Stomach (tissue), 9 donors: ENCODE measurements around the gene TMEM132E. TPM values are rescaled to one million over a fixed set of nuclear protein-coding genes. Genes with fewer than 3 reads are reported as not detected.

Source experiments
- DNase-seq, 2 donors: peaks; one replicate each; pipeline versions ENCODE4 v3.0.0 to v3.0.0-alpha.2; 2013 to 2019
- H3K27ac ChIP-seq, 5 donors: fragments of 200-600 bp in 4 of 5; sonication (generic) in 4 of 5; one replicate each; pipeline ENCODE4 v1.5.1; 2013 to 2019; ENCODE audit warnings: mild to moderate bottlenecking in 1 of 5, moderate library complexity in 1 of 5
- H3K27me3 ChIP-seq, 3 donors: fragments of 200-600 bp; sonication (generic); one replicate each; pipeline ENCODE4 v1.5.1; 2017 to 2019; ENCODE audit warnings: mixed run types in 1 of 3
- H3K36me3 ChIP-seq, 4 donors: fragments of 200-600 bp; sonication (generic); 1 replicate in 3 of 4; 2 replicates in 1 of 4; pipeline ENCODE4 v1.5.1; 2016 to 2019
- H3K4me1 ChIP-seq, 4 donors: fragments of 200-600 bp; sonication (generic); one replicate each; pipeline ENCODE4 v1.5.1; 2016 to 2019
- H3K4me3 ChIP-seq, 4 donors: fragments of 200-600 bp; sonication (generic) in 3 of 4; one replicate each; pipeline ENCODE4 v1.5.1; 2016 to 2019; ENCODE audit warnings: mild to moderate bottlenecking in 1 of 4
- H3K9me3 ChIP-seq, 4 donors: fragments of 200-600 bp; sonication (generic); one replicate each; pipeline ENCODE4 v1.5.1; 2016 to 2019
- EP300 ChIP-seq: sonication (generic); formaldehyde crosslinking; IDR thresholded peaks from one replicate; pipeline ENCODE4 v1.6.1; 2017; ENCODE audit warnings: antibody characterized with exemption
- POLR2A ChIP-seq, 4 donors: fragments of 450-650 bp; IDR thresholded peaks; one replicate each; pipeline ENCODE4 v1.6.1; 2016; ENCODE audit warnings: antibody characterized with exemption in 4 of 4, control low read depth in 2 of 4, mild to moderate bottlenecking in 1 of 4, moderate library complexity in 1 of 4
- POLR2AphosphoS5 ChIP-seq, 3 donors: sonication (generic); formaldehyde crosslinking; IDR thresholded peaks; one replicate each; pipeline ENCODE4 v1.6.1; 2016; ENCODE audit warnings: antibody characterized with exemption in 3 of 3
- WGBS, 5 donors: extraction: QIAGEN DNeasy Blood & Tissue Kit in 3 of 5; methylation state at CpG; one replicate each; pipeline versions ENCODE4 v1.1.5 to v1.1.7; 2013 to 2018; 5-methylcytosine and 5-hydroxymethylcytosine counted together
- intact Hi-C: fragments of 100-400 bp; cut with DNase I; formaldehyde crosslinking; loops from one replicate; pipeline ENCODE4 v1.15.1; 2023; ENCODE audit warnings: low total_unique reads
- polyA plus RNA-seq, 3 donors: library from polyadenylated mRNA; stranded (reverse); fragments of 200-250 nt; gene quantifications; one replicate each; pipeline ENCODE4 v1.2.3, GENCODE V29; 2013
- total RNA-seq, 5 donors: library from RNA; depleted of rRNA; stranded (reverse); fragments of >200 nt; gene quantifications; one replicate each; pipeline versions ENCODE4 v1.1.0 to v1.2.3, GENCODE V29; 2014 to 2016
- TF ChIP-seq, protein P1 (sequence below), 7 experiments: fragments of 450-650 bp in 4 of 7; fragments of 200-600 bp in 3 of 7; sonication (generic) in 3 of 7; IDR thresholded peaks; one replicate each; pipeline ENCODE4 v1.5.1; 2016 to 2019; ENCODE audit warnings: antibody characterized with exemption in 7 of 7, control low read depth in 2 of 7, mild to moderate bottlenecking in 1 of 7
- donor health status: healthy with polysubstance abuse.
- donor health status: Bipolar disorder and iron deficiency.
- donor health status: healthy.

Gene TMEM132E
- total and polyA plus RNA-seq, 8 donors, result 0.05 to 0.55 (median 0.12) TPM; not detected in 5

DNA sequence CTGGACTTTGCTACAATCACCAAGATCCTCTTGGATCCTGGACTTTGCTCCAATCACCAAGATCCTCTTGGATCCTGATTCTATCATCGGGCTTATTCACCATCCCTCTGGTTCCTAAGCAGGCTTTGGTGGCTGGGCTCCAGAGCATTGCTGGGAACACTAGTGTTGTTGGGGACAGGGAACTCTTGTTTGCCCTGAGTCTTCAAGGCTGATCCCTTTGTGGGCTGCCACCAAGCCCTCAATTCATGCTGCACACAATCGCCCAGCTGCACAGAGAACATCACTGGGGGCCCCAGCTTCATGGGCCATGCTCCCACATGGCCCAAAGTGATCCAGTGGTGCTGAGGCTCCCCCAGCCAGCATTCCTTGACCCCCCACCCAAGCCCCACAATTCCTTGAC lies 88.3 kb downstream of the TMEM132E start:
- Histone ChIP-seq H3K27me3 (peaks cover 0 to 74% (median 38%) of the 10 kb centered on the region in 3 donors), H3K36me3 (no peaks in the 10 kb centered on the region), H3K9me3 (no peaks in the 10 kb centered on the region), H3K4me1 (no peaks in the 10 kb centered on the region), H3K27ac (no peak overlapping the region), H3K4me3 (no peak overlapping the region)
- WGBS, 5 donors, result 67 to 91% (median 73%) methylated on average over 1 to 2 of the region's 2 CpGs
- no peak for TF ChIP-seq POLR2AphosphoS5 (IDR thresholded peaks at IDR 0.05)
- TF ChIP-seq, protein P1, sequence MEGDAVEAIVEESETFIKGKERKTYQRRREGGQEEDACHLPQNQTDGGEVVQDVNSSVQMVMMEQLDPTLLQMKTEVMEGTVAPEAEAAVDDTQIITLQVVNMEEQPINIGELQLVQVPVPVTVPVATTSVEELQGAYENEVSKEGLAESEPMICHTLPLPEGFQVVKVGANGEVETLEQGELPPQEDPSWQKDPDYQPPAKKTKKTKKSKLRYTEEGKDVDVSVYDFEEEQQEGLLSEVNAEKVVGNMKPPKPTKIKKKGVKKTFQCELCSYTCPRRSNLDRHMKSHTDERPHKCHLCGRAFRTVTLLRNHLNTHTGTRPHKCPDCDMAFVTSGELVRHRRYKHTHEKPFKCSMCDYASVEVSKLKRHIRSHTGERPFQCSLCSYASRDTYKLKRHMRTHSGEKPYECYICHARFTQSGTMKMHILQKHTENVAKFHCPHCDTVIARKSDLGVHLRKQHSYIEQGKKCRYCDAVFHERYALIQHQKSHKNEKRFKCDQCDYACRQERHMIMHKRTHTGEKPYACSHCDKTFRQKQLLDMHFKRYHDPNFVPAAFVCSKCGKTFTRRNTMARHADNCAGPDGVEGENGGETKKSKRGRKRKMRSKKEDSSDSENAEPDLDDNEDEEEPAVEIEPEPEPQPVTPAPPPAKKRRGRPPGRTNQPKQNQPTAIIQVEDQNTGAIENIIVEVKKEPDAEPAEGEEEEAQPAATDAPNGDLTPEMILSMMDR (IDR thresholded peaks at IDR 0.05), result no peak
- TF ChIP-seq POLR2A (IDR thresholded peaks at IDR 0.05), result no peak
- no peak for TF ChIP-seq EP300
- intact Hi-C loops, result no loop called here
- no peak for DNase-seq

DNA sequence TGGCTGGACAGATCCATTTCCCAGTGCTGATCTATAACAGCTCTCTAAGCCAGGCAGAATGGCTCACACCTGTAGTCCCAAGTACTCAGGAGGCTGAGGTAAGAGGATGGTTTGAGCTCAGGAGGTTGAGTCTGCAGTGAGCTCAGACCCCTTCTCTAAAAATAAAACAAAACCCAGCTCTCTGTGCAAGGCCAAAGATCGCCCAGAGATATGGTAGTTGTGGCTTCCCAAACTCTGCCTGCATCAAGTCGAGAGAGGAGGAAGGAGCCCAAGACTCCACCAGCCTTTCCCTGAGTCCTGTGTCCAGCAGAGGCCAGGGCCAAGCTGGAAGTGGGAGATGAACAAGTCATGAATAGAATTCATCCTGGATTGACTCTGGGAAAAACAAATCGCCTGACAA lies 88.8 kb downstream of the TMEM132E start:
- H3K27ac ChIP-seq, result no peak overlapping the region
- H3K4me3 ChIP-seq, result no peak overlapping the region
- no peak for DNase-seq
- no peaks in the 10 kb centered on the region for H3K4me1 ChIP-seq
- no peaks in the 10 kb centered on the region for H3K36me3 ChIP-seq
- TF ChIP-seq, protein P1 (IDR thresholded peaks at IDR 0.05), result no peak
- TF ChIP-seq POLR2A (IDR thresholded peaks at IDR 0.05), result no peak
- TF ChIP-seq POLR2AphosphoS5 (IDR thresholded peaks at IDR 0.05), result no peak
- no peak for TF ChIP-seq EP300
- intact Hi-C loops, result no loop called here
- H3K9me3 ChIP-seq, result no peaks in the 10 kb centered on the region
- 61 to 78% (median 75%) methylated on average over 3 of the region's 3 CpGs for WGBS, 5 donors
- peaks cover 0 to 68% (median 38%) of the 10 kb centered on the region in 3 donors for H3K27me3 ChIP-seq

DNA sequence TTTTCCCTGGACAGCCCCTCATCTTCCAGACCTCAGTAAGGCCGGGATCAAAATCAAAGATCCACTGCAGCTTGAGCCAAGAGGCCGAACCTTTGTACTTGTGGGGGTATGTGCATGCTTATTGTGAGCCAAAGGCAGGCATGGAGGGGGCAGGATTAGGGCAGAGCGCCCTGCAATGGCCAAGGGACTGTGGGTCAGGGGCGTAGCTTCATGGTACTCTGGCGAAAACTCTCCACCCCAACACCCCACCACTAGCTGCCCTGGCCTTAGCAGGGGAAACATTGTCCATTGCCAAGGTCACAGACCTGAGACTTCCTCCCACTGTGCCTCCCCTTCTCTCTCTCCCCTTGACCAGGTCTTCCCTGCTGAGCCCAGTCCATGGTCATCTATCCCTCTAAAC lies 90.1 kb downstream of the TMEM132E start:
- DNase-seq, result no peak
- intact Hi-C loops, result no loop called here
- H3K4me3 ChIP-seq, result no peak overlapping the region
- H3K4me1 ChIP-seq, result no peaks in the 10 kb centered on the region
- H3K36me3 ChIP-seq, result no peaks in the 10 kb centered on the region
- TF ChIP-seq, protein P1 (IDR thresholded peaks at IDR 0.05), result no peak
- TF ChIP-seq EP300 (no peak), POLR2AphosphoS5 (IDR thresholded peaks at IDR 0.05) (no peak), POLR2A (IDR thresholded peaks at IDR 0.05) (no peak)
- WGBS, 5 donors, result 51 to 85% (median 62%) methylated on average over 5 of the region's 5 CpGs
- H3K27ac ChIP-seq, result no peak overlapping the region
- H3K9me3 ChIP-seq, result no peaks in the 10 kb centered on the region
- peaks cover 0 to 65% (median 37%) of the 10 kb centered on the region in 3 donors for H3K27me3 ChIP-seq

DNA sequence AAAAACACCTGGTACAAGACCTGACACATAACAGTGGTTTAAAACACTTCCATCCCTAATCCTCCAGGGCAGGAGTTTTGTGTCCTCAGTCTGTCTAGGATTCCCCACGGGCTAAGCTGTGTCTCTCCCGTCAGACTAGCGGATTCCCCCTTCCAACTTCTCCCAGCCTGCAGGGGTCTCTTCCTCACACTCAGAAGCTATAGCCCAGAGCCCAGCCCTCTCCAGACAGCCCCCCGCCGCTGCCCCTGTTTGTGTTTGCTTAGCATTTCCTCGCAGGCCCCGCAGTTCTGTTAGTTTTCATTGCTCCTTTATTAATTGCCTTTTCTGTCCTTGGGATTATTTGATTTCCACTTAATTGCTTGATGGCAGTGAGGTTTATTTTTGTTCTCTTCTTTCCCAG lies 91.2 kb downstream of the TMEM132E start:
- Histone ChIP-seq H3K36me3 (no peaks in the 10 kb centered on the region), H3K4me1 (no peaks in the 10 kb centered on the region), H3K9me3 (no peaks in the 10 kb centered on the region), H3K27ac (no peak overlapping the region), H3K27me3 (peaks cover 0 to 60% (median 26%) of the 10 kb centered on the region in 3 donors), H3K4me3 (no peak overlapping the region)
- WGBS, 5 donors, result 23 to 38% (median 32%) methylated on average over 7 of the region's 7 CpGs
- no peak for DNase-seq
- TF ChIP-seq POLR2AphosphoS5 (IDR thresholded peaks at IDR 0.05) (no peak), EP300 (no peak), POLR2A (IDR thresholded peaks at IDR 0.05) (no peak)
- TF ChIP-seq, protein P1 (IDR thresholded peaks at IDR 0.05), result no peak
- intact Hi-C loops, result no loop called here
